Erythroblast (primary cell): ENCODE results near the gene ZC2HC1C.

Experiments
- GATA1 ChIP-seq: IDR thresholded peaks from 2 replicates; pipeline ENCODE4 v1.6.1; 2011; ENCODE audit warnings: low read depth, mild to moderate bottlenecking, control low read depth, low read length, moderate library complexity
- POLR2A ChIP-seq: IDR thresholded peaks from 2 replicates; pipeline ENCODE4 v1.6.1; 2011; ENCODE audit warnings: mild to moderate bottlenecking, low read length

DNA sequence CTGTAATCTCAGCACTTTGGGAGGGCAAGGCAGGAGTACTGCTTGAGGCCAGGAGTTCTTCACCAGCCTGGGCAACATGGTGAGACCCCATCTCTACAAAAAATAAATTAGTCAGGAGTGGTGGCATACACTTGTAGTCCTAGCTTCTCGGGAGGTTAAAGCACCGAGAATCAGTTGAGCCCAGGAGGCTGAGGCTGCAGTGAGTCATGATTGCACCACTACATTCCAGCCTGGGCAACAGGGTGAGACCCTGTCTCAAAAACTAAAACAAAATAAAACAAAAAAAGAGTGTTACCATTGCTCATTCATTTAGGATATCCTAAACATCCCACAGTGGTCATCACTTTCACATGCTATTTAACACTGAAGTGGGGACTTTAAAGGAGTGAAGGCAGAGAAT lies 49.6 kb downstream of the ZC2HC1C start:
- TF ChIP-seq POLR2A: no peak
- no peak for TF ChIP-seq GATA1
